ENCODE data around the gene TUBGCP6.

The TUBGCP6 gene

GRCh38 chr22:50226063-50226874 is 18.6 kb downstream of the TUBGCP6 start:
- DNase-seq (ENCODE audit: low spot score), result no peak

DNA sequence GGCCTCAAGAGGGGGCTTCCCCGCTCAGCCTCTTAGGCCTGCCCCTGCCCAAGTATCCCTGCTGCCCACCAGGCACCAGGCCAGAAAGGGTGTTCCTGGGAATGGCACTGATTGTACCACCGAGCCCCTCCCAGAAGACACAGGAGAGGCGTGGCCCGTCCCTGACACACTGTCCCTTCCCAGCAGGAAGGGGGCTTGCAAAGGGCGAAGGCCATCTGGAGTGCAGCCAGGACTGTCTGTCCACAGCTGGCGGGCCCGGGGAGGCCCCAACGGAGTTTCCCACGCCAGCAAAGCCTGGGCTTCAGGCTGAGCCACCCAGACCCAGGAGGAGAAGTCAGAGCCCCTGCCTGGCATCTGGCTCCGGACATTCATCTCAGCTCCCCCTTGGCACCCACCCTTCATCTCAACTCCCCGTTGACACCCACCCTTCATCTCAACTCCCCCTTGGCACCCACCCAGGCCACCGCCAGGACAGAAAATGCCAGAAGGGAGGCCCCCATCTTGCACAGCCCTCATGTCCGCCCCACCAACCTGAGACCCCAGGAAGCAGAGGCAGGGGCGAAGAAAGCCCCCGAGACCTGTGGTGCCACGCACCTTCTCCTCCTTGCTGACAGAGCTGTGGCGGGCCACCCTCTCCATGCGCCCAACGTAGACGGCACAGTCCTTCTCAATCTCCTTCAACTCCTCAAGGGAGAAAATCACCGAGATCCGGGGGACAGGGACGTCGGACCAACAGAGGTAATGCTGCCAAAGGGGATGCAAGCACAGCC is 19.4 kb downstream of the TUBGCP6 start:
- no peak for DNase-seq (ENCODE audit: low spot score)

DNA sequence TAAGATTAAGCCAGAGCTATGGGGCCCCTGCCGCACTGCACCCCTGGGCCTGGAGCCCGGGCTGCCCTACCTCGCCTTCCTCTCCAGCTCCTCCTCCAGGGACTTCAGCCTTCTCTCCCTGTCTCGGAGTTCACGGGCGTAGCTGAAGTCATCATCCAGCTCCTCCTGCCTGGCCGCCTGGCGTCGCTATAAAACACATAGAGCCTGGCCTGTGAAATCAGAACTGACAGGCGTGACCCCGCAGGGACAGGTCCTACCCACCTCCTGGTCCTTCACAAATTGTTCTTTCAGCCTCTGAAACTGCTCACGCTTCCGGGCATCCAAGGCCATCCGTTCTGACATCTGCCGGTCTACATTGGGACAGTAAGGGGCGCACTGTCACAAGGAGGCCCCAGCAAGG is 20.8 kb downstream of the TUBGCP6 start:
- DNase-seq (ENCODE audit: low spot score), result no peak

GRCh38 chr22:50222508-50222907 is 22.3 kb downstream of the TUBGCP6 start:
- DNase-seq (ENCODE audit: low spot score), result no peak

GRCh38 chr22:50221410-50222300 is 23.2 kb downstream of the TUBGCP6 start:
- DNase-seq (ENCODE audit: low spot score), result no peak

GRCh38 chr22:50220603-50221409 is 24.0 kb downstream of the TUBGCP6 start:
- no peak for DNase-seq (ENCODE audit: low spot score)

DNA sequence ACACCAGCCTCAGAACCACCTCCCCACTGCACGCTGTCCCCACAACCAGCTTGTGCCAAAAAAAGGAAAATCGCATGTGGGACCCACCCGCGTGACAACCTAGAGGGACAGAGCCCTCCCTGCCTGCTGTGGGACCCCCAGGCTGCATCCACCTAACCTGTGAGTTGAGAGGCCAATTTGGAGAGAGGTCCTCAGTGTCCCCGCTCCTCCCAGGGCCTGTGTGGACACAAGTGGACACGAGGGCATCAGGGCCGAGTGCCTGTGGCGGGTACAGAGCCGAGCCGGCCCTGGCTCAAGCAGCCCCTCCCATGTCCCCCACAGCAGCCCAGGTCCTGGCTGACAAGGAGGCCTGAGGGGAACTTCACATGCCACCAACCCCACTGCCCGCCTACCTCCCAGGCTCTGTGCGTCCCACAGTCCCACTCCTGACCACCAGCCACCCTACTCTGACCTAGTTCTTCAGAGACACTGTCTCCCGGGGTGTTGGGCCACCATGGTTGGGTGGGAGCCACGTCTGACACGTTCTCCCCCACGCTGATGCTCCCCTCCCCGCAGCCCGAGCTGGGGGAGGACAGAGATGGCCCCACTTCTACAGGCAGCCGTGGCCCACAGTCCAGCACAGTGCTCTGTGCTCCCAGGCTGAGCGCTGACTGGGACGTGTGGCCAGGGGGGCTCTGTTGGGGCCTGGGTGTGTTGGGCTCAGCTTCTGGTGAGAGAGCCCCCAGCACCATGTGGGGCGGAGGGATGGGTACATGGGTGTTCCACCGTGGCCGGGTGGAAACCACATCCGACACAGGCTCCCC is 24.8 kb downstream of the TUBGCP6 start:
- no peak for DNase-seq (ENCODE audit: low spot score)

- no peak for DNase-seq (ENCODE audit: low spot score)
These were observed 25.7 kb downstream of the TUBGCP6 start for GRCh38 chr22:50218996-50219727.

DNA sequence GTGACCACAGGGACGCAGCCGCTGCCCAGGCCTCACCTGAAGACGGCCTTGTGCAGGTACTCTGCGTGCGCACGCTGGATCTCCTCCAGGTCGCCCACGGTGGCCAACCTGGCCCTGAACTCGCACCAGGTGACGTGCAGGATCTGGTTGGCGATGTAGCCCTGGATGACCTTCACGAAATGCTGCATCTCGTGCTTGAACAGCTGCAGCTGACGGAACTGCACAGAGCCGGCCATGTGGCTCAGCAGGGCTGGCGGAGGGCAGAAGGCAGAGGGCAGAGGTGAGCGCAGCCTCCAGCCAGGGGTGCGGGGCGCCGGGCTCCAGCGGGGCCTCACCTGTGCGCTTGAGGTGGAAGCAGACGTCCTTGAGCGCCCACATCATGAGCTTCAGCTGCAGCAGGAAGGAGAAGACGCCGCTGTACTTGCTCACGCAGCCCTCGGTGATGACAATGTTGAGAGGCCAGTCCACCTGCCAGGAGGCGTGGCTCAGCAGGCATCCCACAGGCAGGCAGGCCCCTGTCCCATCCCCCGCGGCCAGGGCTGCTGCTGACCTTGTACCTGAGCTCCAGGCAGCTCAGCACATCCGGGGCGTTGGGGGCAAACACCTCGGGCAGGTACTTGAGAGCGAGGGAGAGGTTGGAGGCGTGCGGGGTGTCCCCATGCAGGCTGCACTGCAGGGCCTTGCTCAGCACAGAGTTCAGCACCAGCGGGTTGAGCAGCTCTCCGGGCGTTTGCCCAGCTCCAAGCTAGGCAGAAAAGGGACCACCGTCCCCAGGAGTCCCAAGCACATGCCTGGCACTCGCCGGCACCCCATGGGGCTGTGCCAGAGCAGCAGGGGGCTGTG is 26.4 kb downstream of the TUBGCP6 start:
- DNase-seq (ENCODE audit: low spot score), result no peak

GRCh38 chr22:50217543-50218152 is 27.2 kb downstream of the TUBGCP6 start:
- no peak for DNase-seq (ENCODE audit: low spot score)

DNA sequence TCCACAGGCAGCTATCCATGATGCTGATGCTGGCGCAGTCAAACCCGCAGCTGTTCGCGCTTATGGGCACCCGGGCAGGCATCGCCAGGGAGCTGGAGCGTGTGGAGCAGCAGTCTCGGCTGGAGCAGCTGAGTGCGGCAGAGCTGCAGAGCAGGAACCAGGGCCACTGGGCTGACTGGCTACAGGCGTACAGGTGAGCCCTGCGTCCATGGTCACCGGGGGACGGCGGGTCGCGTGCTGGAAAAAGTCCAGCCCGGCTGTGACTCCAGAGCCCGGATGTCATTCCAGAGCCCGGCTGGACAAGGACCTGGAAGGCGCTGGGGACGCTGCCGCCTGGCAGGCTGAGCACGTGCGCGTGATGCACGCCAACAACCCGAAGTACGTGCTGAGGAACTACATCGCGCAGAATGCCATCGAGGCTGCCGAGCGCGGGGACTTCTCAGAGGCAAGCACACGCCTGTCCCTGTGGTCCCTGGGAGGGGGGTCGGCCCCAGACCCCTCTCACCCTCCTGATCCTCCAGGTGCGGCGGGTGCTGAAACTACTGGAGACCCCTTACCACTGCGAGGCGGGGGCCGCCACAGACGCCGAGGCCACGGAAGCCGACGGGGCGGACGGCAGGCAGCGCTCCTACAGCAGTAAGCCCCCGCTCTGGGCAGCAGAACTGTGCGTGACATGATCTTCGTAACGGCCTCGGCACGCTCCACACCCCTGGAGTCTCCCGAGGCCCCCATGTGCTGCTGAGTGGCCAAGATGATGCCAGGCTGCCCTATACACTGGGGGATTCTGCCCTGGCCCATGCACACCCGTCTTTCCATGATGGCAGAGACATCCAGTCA is 27.9 kb downstream of the TUBGCP6 start:
- no peak for DNase-seq (ENCODE audit: low spot score)

DNA sequence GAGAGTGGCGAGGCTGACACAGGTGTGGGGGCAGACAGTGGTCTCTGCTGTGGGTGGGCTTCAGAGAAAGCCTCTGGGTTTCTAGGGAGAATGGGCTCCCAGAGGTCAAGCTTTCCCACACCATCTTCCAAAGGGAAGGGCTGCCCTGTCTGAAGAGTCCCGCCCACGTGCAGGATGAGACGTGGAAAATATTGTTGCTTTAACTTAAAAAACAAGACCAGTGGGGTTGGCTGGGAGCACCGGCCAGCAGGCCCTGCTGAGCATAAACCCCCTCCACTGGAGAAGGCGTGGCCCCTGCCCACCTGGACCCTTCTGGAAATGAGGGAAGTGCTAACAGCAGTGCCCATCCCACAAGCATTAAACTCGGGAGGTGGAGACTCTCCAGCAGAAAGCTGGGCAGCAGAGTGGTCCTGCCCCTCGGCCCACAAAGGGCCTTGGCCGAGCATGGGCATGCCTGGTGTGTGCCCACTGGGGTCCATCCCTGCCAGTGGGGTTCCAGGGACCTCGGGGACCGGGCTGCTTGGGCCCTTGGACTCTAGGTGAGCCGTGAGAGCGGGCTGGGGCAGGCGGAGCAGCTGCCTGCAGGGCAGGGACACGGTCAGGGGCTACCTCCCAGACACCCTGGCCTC is 28.7 kb downstream of the TUBGCP6 start:
- no peak for DNase-seq (ENCODE audit: low spot score)

GRCh38 chr22:50215297-50216054 is 29.3 kb downstream of the TUBGCP6 start:
- no peak for DNase-seq (ENCODE audit: low spot score)

DNA sequence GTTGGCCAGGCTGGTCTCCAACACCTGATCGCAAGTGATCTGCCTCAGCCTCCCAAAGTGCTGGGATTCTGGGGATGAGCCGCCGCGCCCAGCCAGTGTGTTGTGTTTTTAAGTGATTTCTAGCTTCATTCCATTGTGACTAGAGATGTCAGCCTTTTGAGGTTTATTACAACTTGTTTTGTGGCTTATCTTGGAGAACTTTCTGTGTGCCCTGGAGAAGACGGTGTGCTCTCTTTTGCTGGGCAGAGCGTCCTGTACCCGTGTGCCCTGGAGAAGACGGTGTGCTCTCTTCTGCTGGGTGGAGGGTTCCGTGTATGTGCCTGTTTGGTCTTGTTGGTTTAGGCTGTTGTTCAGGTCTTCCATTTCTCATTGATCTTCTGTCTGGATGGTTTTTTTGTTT is 31.6 kb downstream of the TUBGCP6 start:
- DNase-seq (ENCODE audit: low spot score), result no peak

DNA sequence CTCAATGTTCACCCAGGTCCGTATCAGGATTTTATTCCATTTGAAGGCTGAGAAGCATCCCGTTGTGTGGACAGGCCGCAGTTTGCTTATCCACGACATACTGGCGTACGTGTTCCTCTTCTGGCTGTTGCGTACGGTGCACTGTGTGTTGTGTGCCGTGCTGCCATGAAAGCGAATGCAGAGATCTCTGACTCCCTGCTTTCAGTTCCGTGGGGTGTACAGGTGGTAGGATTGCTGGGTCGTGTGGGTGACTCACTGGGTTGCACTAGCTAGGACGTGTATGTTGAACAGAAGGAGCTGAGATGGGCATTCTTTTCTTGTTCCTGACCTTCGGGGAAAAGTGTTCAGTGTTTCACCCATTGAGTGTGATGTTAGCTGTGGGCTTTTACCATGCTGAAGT is 33.7 kb downstream of the TUBGCP6 start:
- DNase-seq (ENCODE audit: low spot score), result no peak

GRCh38 chr22:50210378-50211139 is 34.3 kb downstream of the TUBGCP6 start:
- DNase-seq (ENCODE audit: low spot score), result no peak

Measured in HuH-7 (cell line).